Measurements from ENCODE around the gene CEACAM16.

The CEACAM16 gene

DNA sequence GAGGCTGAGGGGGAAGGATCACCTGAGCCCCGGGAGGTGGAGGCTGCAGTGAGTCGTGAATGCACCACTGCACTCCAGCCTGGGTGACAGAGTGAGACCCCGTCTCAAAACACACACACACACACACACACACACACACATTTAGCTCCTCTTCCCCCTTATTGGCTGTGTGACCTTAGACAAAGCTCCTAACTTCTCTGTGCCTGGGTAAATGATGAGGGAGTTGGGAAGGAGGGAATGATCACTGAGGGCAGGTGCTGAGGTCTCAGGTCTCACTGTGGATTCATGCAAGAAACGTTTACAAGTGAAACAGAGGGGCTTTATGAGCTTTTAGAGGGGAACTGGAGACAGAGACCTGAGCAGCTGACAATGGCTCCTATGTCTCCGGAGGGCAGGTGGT lies 32.7 kb downstream of the CEACAM16 start:
- no peak for DNase-seq (ENCODE audit: low read depth)
- H3K4me3 ChIP-seq (ENCODE audit: control insufficient read depth, low read depth, low read length): no peak overlapping the region
- TF ChIP-seq, protein P1, sequence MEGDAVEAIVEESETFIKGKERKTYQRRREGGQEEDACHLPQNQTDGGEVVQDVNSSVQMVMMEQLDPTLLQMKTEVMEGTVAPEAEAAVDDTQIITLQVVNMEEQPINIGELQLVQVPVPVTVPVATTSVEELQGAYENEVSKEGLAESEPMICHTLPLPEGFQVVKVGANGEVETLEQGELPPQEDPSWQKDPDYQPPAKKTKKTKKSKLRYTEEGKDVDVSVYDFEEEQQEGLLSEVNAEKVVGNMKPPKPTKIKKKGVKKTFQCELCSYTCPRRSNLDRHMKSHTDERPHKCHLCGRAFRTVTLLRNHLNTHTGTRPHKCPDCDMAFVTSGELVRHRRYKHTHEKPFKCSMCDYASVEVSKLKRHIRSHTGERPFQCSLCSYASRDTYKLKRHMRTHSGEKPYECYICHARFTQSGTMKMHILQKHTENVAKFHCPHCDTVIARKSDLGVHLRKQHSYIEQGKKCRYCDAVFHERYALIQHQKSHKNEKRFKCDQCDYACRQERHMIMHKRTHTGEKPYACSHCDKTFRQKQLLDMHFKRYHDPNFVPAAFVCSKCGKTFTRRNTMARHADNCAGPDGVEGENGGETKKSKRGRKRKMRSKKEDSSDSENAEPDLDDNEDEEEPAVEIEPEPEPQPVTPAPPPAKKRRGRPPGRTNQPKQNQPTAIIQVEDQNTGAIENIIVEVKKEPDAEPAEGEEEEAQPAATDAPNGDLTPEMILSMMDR (IDR thresholded peaks at IDR 0.05; ENCODE audit: control insufficient read depth, insufficient read depth, low read depth, low read length, missing control alignments): no peak

- H3K4me3 ChIP-seq (ENCODE audit: control insufficient read depth, low read depth, low read length): no peak overlapping the region
- TF ChIP-seq, protein P1 (IDR thresholded peaks at IDR 0.05; ENCODE audit: control insufficient read depth, insufficient read depth, low read depth, low read length, missing control alignments): no peak
- DNase-seq (ENCODE audit: low read depth): no peak
These were observed 33.5 kb downstream of the CEACAM16 start for GRCh38 chr19:44732235-44733014.

DNA sequence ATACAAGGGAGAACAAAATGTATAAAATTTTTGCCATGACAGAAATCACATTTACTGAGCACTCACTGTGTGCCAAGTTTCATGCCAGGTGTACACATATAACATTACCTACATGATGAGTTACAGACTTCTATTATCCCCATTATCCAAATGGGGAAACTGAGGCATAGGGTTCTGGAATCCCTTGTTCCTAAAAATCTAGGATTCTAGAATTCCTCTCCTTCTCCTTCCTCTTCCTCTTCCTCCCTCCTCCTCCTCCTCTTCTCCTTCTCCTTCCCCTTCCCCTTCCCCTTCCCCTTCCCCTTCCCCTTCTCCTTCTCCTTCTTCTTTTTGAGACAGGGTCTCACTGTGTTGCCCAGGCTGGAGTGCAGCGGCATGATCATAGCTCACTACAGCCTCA lies 35.4 kb downstream of the CEACAM16 start:
- TF ChIP-seq, protein P1 (IDR thresholded peaks at IDR 0.05; ENCODE audit: control insufficient read depth, insufficient read depth, low read depth, low read length, missing control alignments): no peak
- no peak for DNase-seq (ENCODE audit: low read depth)
- H3K4me3 ChIP-seq (ENCODE audit: control insufficient read depth, low read depth, low read length): no peak overlapping the region

GRCh38 chr19:44735011-44735410 lies 36.1 kb downstream of the CEACAM16 start:
- H3K4me3 ChIP-seq (ENCODE audit: control insufficient read depth, low read depth, low read length): no peak overlapping the region
- TF ChIP-seq, protein P1 (IDR thresholded peaks at IDR 0.05; ENCODE audit: control insufficient read depth, insufficient read depth, low read depth, low read length, missing control alignments): no peak
- no peak for DNase-seq (ENCODE audit: low read depth)

DNA sequence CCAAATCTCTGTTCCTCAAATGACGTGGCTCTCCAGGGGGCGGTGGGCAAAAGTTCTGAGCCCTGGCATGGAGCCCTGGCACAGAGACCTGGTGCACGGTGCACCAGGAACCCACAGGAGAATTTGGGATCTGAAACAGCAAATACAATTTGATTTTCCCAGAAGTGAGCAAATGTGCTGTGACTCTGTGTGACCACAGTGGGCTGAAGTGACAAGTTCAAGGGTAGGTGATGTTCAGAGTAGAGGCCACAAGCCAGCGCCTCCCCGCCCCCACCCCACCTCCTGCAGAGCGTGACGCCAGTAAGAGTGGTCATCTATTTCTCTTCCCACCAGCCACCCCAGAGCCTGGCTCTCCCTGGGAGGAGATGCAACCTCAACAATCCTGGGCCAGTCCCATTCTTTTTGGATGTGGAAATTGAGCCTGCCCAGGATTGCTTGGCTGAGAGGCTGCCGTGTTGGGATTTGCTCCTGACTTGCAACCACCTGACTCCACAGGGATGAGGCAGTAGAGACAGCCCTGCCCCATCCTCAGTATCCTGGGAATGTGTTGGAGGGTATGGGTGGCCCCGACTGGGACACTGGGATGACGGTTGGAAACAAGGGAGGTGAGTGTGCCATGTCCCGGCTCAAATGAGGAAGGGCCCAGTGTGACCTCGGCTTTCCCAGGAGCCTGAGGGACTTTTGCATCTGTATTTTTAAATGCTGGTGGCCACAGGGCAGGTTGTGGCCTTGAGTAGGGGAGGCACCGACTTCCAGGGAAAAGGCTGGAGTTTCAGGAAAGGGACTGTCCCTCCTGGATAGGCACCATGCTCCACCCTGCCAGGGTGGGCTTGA lies 38.5 kb downstream of the CEACAM16 start:
- TF ChIP-seq, protein P1 (IDR thresholded peaks at IDR 0.05; ENCODE audit: control insufficient read depth, insufficient read depth, low read depth, low read length, missing control alignments): no peak
- peak; percentile 83 for DNase-seq (ENCODE audit: low read depth)
- no peak overlapping the region for H3K4me3 ChIP-seq (ENCODE audit: control insufficient read depth, low read depth, low read length)

- TF ChIP-seq, protein P1 (IDR thresholded peaks at IDR 0.05; ENCODE audit: control insufficient read depth, insufficient read depth, low read depth, low read length, missing control alignments): no peak
- no peak for DNase-seq (ENCODE audit: low read depth)
- H3K4me3 ChIP-seq (ENCODE audit: control insufficient read depth, low read depth, low read length): no peak overlapping the region
These were observed 39.2 kb downstream of the CEACAM16 start for GRCh38 chr19:44738136-44738535.
